NCI-H1436 (cell line): ENCODE results near the gene NDUFS1.
"Not testable (repeated sequence)": the region's sequence is repeated elsewhere in the genome, so short reads cannot be mapped to it uniquely, and the experiment has no call there.

Experiments used
- DNase-seq: peaks from one replicate; lab custom pipeline; 2025; lab: John Stamatoyannopoulos, UW

The NDUFS1 gene

DNA sequence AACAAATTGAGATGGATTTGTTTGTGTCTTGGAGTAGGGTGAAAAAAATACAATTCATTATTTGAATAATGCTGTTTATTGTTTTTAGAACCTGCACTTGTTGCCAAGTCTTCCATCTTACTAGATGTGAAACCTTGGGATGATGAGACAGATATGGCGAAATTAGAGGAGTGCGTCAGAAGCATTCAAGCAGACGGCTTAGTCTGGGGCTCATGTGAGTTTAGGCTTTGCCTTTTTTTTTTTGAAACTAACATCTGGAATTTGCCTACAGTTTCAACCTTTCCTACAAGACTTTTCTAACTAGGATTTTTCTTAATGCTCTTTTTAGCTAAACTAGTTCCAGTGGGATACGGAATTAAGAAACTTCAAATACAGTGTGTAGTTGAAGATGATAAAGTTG lies 3.2 kb upstream of the NDUFS1 start:
- DNase-seq, result not testable (repeated sequence)

DNA sequence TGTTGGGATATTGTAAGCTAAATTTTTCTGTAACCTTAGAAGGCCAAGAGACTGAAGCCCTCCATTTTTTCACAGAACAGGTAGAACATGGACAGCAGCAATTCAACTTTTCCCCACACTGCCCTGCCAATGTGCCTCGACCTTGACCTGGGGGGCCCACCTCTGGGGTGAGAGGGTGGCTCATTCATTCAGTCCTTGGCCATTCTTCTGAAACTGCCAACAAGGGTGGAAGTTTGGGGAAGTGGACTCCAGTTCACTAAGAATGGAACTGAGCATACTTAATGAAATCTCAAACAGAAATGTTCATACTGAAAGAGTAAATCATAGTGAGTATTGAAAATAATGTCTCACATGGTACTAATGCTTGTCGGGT lies 1.5 kb upstream of the NDUFS1 start:
- DNase-seq, result no peak

DNA sequence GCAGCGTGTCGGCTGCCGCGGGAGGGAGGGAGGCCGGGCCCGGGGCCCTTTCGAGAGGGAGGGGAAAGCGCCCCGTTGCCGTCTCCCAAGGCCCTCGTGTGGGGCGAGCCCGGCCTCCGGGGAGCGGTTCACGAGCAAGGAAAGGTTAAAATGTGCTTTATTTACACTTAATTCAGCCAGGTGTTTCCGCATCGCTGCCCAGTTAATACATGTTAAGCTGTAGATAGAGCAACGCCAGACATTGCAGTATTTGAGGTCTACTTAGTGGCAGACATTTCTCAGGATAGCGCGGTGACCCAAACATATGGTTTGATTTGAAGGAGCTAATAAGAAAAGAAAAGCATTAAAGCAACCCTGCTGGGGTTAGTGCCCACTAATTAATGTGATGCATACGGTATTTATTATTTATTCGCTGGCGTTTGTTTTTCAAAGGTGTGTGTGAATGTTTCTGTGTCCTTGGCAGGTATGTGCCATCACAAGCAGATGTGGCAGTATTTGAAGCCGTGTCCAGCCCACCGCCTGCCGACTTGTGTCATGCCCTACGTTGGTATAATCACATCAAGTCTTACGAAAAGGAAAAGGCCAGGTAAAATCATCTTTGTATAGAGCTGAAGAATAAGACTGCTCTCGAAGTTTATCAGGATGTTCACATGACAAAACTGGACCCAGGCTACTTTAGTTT lies 1.0 kb upstream of the NDUFS1 start:
- DNase-seq, result no peak

DNA sequence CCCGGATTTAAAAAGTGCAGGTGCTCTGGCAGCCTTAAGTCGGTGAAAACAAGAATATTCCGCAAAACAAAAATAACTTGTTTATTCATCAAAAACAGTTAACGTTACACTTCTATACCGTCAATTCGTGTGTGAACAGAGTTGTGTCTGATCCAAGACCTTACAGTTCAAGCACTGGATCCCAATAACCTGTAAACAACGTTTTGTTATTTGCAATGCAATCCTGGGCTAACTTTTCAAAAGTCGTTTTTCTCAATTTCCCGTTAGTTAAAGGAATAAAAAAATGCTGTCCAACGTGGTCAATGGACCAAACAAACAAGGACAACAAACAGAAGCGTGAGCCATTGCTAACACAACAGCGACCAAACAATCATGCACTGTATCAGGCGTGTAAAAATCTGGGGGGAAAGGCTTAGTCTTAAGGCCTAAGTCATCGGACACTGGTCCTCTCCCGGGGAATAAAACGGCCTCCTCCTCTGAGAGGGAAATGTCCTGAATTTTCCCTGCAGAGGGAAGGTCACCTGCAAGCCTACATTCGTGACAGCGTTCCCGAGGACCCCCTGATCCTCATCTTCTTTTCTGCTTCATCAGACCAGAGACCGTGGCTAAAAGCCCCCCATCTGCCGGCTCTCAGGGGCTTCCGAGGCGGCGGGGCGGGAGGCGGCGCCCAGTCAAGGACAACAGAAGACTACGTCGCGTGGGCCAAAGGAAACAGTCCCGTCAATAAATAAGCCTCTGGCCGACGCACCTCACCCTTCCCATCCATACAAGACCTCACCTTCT lies 490 bp downstream of the NDUFS1 start:
- DNase-seq, result no peak

DNA sequence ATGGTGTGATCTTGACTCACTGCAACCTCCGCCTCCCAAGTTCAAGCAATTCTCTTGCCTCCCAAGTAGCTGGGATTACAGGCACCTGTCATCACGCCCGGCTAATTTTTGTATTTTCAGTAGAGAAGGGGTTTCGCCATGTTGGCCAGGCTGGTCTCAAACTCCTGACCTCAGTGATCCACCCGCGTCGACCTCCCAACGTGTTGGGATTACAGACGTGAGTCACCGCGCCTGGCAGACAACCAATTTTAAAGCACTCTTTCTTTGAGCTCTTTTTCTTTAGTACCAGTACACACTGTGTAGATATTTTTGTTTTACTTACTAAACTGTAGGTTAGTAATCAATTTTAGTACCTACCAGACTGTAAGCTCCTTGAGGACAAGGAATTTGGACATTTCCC lies 2.2 kb downstream of the NDUFS1 start:
- not testable (repeated sequence) for DNase-seq

DNA sequence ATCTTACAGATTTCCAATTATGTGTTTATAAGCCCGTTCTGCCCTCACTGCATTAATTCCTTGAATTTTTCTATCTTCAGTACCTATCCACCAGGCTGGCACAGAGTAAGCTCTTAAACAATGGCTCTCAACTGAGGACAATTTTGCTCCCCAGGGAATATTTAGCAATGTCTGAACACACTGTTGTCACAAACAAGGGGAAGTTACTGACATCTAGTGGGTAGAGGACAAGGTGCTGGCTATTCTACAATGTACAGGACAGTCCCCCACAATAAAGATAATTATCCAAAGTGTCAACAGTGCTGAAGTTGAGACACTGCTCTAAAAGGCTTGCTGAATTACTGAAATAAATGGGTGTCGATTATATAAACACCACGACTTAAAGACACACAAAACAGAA lies 5.0 kb downstream of the NDUFS1 start:
- DNase-seq, result peak; percentile 59

DNA sequence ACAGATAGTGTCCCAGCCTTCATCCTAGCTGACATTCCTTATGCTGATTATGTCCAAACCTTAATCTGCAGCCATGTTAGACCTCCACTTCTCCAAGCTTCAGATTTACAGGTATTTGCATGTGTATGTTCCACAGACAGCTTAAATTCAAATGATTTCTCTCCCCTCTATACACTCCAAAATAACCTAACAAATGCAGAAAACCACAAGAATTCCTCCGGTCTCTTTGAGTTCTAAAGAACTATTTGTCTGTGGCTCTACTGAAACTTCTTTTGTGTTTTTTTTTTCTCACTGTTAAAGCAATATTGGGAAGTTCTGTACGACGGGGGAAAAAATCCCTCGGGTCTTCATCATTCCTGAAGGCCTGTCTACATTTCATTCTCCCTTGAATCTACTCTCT lies 8.6 kb downstream of the NDUFS1 start:
- no peak for DNase-seq

DNA sequence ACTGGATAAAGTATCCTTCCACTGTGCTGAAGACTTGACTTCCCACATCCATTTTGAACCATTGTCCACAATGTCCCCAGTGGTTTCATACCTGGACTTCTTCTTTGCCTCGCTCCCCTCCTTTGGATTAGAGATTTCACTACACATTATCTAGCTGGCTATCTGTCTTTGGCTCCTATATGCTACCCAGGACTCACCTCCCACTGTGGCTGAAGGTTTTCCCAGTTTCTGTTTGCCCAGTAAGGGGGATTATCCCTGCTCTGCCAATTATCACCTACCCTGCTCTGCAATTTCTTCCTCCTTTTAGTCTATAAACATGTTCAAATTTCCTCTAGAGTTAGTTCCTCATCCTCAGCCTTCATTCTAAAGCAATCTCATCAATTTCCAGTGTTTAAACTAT lies 9.1 kb downstream of the NDUFS1 start:
- DNase-seq, result no peak

DNA sequence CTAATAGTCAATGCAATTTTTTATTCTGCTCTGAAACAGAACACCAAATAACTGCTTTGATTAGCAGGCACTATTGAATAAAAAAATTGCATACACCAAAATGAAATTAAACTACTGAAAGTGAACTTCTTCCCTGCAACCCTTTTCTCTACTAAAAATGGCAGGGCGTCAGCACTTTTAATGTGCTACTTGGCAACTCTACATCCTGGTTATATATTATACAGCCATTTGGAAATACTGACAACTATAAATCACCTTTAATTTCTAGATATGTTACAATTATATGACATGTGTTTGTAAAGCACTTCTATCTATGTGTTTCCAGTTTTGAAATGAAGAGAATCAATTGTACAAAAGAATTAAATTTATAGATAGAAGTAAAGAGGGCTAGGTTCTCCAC lies 9.9 kb downstream of the NDUFS1 start:
- no peak for DNase-seq

DNA sequence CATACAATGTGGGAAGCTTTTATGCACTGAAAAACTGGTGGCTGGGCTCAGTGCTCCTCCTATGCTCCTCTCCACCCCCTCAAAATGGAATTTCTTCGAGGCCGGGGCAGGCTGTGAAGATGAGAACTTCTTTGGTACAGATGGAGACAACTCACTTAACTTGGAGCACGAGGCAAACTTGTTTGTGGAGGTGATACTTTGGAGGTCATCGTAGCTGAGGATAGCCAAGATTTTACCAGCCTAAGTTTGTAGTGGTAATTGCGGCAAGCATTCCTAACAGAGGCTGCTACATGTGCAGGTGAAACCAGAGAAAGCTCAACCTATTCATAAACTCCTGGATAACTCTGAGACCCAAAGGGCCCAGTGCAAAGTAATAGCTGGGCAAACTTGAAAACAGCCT lies 13.6 kb downstream of the NDUFS1 start:
- DNase-seq, result no peak

DNA sequence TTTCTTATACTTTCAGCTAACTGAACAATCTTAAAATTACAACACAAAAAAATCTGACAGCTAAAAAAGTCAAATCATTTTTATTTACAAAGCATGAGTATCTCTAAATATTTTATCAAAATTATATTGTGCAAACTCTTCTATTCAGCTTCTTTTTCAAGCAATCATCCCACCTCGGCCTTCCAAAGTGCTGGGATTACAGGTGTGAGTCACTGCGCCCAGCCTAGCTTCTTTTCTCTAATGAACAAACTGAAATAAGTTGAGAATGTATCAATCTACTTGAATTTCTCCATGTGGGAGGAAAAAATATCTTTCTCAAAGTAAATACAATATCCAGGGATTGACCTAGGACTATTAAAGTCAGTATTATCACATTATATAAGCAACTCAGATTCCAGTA lies 14.9 kb downstream of the NDUFS1 start:
- DNase-seq, result no peak

DNA sequence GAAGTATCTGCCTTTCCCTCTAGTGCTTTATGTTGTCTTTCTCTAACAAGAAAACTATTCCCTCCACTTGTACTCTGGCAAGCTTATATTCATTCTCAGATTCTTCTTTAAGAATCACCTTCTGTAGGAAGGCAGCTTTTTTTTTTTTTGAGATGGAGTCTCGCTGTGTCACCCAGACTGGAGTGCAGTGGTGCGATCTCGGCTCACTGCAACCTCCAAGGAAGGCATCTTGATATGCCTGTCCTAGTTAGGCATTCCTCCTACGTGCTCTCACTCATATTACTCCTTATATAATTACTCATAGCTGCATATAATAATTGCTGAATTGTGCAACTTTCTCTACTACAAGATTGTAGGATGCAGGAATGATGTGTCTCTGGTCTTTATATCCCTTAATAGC lies 15.8 kb downstream of the NDUFS1 start:
- DNase-seq, result no peak

DNA sequence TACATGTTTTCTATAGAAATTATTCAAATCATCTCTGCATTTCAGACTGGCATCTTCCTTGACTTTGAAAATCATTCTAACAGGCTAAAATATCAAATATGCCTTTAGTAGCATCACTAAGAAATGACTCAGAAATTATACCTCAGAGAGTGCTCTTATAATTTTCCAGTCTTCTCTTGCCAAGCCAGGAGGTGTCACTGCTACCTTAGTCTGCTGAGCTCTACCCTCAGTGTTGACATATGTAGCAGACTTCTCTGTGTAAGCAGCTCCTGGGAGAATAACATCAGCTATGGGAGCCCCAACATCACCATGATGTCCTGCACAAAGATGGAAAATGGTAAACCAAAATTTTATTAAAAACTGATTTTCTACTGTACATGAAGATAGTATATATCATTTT lies 31.6 kb downstream of the NDUFS1 start:
- no peak for DNase-seq

DNA sequence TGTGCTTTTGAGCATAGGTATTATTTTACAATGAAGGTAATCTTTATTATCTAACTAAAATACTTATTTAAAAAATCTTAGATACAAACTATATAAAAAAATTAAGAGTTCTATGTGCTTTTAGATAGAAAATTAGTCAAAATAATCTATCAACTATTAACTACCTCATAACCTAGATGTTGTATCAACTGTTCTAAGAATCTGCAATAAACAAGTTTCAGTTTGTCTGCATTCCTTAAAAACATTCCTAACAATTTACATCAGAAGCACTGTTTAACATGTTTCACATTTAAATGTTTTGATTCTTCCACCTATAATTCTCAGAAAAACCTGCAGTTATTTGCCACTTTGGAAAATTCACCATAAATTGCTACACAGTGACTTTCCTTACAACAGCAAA lies 33.3 kb downstream of the NDUFS1 start:
- no peak for DNase-seq

DNA sequence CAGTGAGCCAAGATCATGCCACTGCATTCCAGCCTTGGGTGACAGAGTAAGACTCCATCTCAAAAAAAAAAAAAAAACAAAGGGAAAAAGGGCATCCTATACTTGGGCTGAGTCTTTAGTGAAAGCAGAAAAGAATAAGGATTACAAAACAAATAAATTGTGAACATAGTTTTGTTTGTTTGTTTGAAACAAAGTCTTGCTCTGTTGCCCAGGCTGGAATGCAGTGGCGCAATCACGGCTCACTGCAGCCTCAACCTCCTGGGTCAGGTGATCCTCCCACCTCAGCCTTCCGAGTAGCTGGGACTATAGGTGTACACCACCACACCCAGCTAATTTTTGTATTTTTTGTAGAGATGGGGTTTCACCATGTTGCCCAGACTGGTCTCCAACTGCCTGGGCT lies 36.7 kb downstream of the NDUFS1 start:
- not testable (repeated sequence) for DNase-seq

DNA sequence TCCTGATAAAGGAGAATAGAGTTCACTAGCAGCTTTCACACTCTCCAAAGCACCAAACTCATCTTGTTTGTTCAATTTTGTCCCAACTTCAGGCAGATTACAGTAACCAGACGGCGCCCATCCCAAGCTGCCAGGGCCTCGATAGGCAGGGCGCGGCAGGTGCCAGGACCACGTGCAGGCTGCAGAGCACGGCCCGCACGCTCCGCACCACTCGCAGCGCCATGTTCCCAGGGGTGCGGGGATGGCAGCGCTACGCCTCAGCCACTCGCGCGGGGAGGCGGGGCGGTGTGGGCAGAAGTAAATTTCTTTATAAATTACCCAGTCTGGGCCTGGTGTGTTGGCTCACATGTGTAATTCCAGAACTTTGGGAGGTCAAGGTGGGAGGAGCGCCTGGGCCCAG lies 43.0 kb downstream of the NDUFS1 start:
- DNase-seq, result no peak

DNA sequence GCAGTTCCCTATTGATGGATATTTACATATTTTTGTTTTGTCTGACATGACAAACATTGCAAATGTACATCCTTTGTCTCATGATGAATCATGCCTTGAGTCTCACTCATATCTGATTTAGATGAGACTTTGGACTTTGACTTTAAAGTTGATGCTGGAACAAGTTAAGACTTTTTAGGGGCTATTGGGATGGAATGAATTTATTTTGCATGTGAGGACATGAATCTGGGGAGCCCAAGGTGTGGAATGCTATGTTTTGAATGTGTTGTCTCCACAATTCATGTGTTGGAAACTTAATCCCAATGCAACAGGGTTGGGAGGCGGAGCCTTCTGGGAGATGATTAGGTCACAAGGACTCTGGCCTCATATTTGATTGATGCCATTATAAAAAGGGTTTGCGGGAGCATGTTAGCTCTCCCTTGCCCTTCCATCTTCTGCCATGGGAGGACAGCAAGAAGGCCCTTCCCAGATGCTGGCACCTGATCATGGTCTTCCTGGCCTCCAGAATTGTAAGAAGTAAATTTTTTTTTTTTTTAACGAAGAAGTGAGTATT lies 44.1 kb downstream of the NDUFS1 start:
- no peak for DNase-seq

DNA sequence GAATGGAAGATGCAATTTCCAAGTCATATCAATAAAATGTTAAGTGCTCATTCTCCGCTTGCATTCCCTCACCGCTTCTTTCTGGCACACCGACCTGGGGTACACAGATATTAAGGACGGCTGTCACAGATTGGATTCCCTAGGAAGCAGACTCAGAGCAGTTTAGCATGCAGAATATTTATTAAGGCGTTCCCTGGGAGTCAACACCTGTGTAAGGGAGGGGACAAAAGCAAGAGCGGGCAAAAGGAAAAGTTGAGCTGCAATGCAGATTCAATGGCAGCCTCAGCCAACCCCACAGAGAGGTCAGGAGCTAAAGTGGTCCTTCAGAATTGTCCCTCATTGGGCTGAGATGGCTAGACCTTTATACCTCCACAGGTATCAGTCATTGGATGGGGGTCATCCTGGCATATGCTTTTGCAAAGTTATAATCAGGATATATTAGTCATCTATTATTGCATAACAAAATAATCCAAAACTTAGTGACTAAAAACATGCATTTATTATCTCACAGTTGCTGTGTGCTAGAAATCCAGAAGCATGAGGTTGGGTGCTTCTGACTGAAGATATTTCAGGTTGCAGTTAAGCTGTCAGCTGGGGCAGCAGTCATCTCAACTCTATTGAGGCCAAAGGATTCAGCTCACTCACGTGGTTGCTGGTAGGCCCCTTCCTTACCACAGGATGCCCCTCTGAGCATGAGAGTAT lies 46.2 kb downstream of the NDUFS1 start:
- no peak for DNase-seq

DNA sequence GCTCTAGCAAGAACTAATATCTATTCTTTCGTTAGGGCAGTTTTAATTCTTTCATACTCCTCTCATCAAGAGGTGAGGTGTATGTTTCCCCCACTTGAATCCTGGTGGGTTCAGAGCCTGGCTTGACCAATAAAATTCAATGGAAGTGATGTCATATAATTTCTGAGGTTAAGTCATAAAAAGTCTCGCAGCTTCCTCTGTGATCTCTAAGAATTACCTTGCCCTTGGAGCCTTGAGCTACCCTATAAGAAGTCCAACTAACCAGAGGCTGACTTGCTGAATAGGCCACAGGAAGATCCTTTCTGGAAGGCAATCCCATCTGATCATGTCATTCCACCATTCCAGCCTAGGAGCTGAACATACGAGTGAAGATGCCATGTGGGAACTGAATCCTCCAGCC lies 47.1 kb downstream of the NDUFS1 start:
- DNase-seq, result no peak

DNA sequence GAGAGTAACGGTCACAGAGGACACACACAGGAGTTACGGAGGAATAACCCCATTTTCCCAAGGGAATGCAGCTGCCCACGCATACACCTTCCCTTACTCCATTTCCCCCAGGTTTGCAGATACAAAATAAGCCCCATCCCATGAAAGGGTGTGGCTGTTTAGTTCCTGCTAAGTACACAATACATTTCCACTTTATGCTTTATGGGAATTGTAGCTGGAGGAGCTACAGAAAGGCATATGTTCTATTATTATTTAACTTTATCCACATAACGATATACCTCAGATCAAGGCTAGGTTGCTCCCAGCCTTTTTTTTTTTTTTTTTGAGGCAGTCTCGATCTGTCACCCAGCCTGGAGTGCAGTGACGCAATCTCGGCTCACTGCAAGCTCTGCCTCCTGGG lies 50.5 kb downstream of the NDUFS1 start:
- no peak for DNase-seq

DNA sequence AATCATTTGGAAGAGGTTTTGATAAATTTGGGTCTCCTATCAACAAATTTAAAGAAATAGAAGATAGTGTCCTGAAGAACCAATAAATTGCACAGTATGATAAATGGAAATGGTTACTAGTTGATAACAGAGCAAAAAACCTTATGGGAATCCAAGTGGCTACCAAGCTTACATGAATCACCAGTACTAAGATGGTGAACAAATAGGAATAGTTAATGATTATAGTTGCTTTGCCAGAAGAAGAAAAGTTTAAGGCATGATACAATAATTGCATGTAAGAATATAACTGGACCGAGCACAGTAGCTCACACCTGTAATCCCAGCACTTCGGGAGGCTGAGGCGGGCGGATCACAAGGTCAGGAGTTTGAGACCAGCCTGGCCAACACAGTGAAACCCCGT lies 53.7 kb downstream of the NDUFS1 start:
- no peak for DNase-seq

DNA sequence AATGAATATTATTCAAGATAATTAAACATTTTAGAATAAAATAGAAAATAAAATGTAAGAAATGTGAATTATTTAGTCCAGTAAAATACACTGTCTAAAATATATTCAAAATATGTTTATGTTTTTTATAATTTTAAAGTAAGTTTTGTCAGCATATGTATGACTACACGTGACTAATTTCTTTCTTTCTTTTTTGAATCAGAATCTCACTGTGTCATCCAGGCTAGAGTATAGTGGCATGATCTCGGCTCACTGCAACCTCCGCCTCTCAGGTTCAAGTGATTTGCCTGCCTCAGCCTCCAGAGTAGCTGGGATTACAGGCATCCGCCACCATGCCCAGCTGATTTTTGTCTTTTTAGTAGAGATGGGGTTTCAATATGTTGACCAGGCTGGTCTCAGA lies 54.2 kb downstream of the NDUFS1 start:
- DNase-seq, result no peak

DNA sequence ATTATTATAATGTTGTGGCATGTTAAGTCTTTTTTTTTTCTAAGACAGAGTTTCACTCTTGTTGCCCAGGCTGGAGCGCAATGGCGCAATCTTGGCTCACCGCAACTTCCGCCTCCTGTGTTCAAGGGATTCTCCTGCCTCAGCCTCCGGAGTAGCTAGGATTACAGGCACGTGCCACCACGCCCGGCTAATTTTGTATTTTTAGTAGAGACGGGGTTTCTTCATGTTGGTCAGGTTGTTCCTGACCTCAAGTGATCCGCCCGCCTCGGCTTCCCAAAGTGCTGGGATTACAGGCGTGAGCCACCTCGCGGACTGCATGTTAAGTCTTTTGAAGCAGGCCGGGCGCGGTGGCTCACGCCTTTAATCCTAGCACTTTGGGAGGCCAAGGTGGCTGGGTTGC lies 60.4 kb downstream of the NDUFS1 start:
- DNase-seq, result not testable (repeated sequence)
